ENCODE measurements around the gene NFE2.

NFE2 gene

DNA sequence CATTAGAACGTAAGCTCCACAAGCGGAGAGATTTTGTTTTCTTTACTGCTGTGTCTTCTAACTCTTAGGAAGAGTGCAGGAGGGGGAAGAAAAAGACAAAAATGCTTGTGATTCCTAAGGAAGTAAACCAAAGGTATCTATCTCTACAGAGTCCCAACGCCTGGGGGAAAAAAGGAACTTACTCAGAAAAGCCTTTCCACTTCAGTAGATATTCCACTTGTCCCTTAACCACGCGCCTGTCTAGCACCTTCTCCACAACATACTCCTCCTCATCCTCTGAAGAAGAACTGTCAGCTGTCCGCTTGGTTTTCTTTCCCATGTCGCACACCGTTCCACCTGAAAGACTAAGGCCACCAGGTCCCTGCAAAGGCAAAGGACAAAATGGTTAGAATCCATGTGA is 43.5 kb downstream of the NFE2 start:
- no peak overlapping the region for H3K4me3 ChIP-seq (ENCODE audit: low read depth, low read length)
- TF ChIP-seq, protein P1, sequence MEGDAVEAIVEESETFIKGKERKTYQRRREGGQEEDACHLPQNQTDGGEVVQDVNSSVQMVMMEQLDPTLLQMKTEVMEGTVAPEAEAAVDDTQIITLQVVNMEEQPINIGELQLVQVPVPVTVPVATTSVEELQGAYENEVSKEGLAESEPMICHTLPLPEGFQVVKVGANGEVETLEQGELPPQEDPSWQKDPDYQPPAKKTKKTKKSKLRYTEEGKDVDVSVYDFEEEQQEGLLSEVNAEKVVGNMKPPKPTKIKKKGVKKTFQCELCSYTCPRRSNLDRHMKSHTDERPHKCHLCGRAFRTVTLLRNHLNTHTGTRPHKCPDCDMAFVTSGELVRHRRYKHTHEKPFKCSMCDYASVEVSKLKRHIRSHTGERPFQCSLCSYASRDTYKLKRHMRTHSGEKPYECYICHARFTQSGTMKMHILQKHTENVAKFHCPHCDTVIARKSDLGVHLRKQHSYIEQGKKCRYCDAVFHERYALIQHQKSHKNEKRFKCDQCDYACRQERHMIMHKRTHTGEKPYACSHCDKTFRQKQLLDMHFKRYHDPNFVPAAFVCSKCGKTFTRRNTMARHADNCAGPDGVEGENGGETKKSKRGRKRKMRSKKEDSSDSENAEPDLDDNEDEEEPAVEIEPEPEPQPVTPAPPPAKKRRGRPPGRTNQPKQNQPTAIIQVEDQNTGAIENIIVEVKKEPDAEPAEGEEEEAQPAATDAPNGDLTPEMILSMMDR (conservative IDR thresholded peaks at IDR 0.05; ENCODE audit: low read depth, low read length), result no peak
- DNase-seq (ENCODE audit: low read depth), result no peak

DNA sequence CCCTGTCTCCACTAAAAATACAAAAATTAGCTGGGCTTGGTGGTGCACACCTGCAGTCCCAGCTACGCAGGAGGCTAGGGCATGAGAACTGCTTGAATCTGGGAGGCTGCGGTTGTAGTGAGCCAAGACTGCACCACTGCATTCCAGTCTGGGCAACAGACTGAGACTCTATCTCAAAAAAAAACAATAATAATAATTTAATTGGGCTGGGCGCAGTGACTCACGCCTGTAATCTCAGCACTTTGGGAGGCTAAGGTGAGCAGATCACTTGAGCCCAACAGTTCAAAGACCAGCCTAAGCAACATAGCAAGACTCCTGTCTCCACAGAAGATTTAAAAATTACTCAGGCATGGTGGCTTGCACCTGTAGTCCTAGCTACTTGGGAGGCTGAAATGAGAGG is 47.6 kb downstream of the NFE2 start:
- TF ChIP-seq, protein P1 (conservative IDR thresholded peaks at IDR 0.05; ENCODE audit: low read depth, low read length), result no peak
- H3K4me3 ChIP-seq (ENCODE audit: low read depth, low read length), result no peak overlapping the region
- DNase-seq (ENCODE audit: low read depth), result no peak

DNA sequence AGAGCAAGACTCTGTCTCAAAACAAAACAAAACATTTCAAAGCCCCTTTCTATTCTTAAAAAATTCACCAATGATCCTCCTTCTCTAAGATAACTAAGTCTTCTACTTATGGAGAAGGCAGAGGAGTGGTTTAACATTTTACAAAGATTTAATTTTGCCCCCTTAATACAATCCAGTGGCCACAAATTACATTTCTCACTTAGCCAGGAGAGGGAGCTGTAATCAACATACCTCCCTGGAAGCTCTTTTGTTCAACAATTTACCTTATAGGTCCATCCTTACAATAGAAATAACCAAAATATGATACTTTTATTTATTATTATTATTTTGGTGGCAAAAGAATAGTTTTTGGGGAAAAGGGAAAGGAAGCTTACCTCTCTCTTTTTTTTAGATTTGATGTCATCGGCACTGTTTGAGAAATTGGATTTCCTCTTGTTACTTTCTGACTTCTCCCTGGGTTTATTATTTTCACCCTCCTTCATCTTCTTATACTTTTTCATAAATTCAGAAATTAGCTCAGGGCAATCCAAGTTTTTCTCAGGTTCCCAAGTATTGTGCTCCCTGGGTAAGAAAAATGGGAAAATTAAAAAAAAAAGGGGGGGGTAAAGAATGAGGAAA is 49.0 kb downstream of the NFE2 start:
- H3K4me3 ChIP-seq (ENCODE audit: low read depth, low read length), result no peak overlapping the region
- DNase-seq (ENCODE audit: low read depth), result peak; percentile 78
- TF ChIP-seq, protein P1 (conservative IDR thresholded peaks at IDR 0.05; ENCODE audit: low read depth, low read length), result peak; percentile 68

DNA sequence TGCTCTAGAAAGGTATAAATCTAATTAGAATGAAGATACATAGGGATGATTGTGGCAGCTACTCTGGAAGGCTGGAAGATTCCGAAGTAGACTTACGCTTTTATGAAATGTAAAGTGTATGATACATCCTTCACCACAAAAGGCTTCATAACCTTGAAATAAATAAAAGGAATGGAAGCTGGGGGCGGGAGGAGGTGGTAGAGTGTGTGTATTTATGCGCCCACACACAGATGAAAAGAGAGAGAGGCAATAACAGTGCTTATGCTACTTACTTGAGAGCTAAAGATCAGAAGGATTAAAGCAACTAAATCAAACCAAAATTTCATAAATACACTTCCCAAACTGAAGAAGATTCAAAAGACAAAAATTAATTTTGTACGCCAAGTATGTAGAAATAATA is 51.3 kb downstream of the NFE2 start:
- H3K4me3 ChIP-seq (ENCODE audit: low read depth, low read length), result no peak overlapping the region
- DNase-seq (ENCODE audit: low read depth), result no peak
- TF ChIP-seq, protein P1 (conservative IDR thresholded peaks at IDR 0.05; ENCODE audit: low read depth, low read length), result no peak

DNA sequence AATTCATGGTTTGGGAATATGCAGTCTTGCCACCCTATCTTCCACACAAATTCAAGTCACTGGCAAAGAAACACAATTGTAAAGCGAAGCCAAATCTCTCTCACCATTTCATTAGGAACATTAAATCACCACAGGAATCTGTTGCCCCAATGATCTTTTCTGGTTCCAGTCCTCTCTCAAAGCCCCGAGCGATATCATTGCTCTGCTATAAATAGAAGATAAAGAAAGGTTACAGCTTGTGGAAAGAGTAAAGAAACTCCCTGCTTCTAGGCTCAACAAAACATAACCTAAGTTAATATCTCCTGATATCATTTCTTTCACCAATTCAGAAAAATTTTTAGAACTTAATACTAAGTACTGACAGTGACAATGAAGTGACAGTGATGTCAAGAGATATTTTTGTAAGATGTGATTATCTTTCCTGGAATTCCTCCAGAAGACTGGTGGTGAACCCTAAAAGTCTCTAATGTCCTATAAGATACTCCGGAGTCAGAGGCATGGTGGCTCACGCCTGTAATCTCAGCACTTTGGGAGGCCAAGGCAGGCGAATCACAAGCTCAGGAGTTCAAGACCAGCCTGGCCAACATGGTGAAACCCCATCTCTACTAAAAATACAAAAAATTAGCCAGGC is 54.7 kb downstream of the NFE2 start:
- H3K4me3 ChIP-seq (ENCODE audit: low read depth, low read length), result no peak overlapping the region
- TF ChIP-seq, protein P1 (conservative IDR thresholded peaks at IDR 0.05; ENCODE audit: low read depth, low read length), result no peak
- DNase-seq (ENCODE audit: low read depth), result no peak

Measured in choroid plexus epithelial cell (primary cell).